Activated CD4-positive, alpha-beta T cell treated with anti-CD3 and anti-CD28 coated beads, Interleukin-2, amount 50 U/mL, for 24 hours (primary cell): ENCODE data around the gene EBF3.

Experiments
- DNase-seq, 2 donors: peaks; one replicate each; pipeline ENCODE4 v3.0.0-alpha.2; 2020; ENCODE audit warnings: low read depth in 1 of 2, low spot score in 1 of 2

The EBF3 gene

GRCh38 chr10:129912166-129912917 is 51.7 kb downstream of the EBF3 start:
- no peak for DNase-seq

GRCh38 chr10:129911451-129912165 is 52.5 kb downstream of the EBF3 start:
- no peak for DNase-seq

- no peak for DNase-seq
These were observed 53.2 kb downstream of the EBF3 start for GRCh38 chr10:129910861-129911260.

GRCh38 chr10:129909531-129910256 is 54.4 kb downstream of the EBF3 start:
- DNase-seq, result no peak

- DNase-seq, result no peak
These were observed 55.0 kb downstream of the EBF3 start for GRCh38 chr10:129909080-129909479.

- no peak for DNase-seq
These were observed 55.7 kb downstream of the EBF3 start for GRCh38 chr10:129908406-129908805.

- no peak for DNase-seq
These were observed 58.5 kb downstream of the EBF3 start for GRCh38 chr10:129905553-129905952.

GRCh38 chr10:129904323-129904722 is 59.8 kb downstream of the EBF3 start:
- DNase-seq, result no peak

- no peak for DNase-seq
These were observed 62.6 kb downstream of the EBF3 start for GRCh38 chr10:129901389-129902006.

GRCh38 chr10:129900825-129901224 is 63.2 kb downstream of the EBF3 start:
- no peak for DNase-seq

GRCh38 chr10:129899276-129900130 is 64.6 kb downstream of the EBF3 start:
- DNase-seq, result no peak

GRCh38 chr10:129898706-129899268 is 65.3 kb downstream of the EBF3 start:
- no peak for DNase-seq

GRCh38 chr10:129897871-129898626 is 66.0 kb downstream of the EBF3 start:
- DNase-seq, result no peak

GRCh38 chr10:129896860-129897200 is 67.2 kb downstream of the EBF3 start:
- DNase-seq, result no peak

GRCh38 chr10:129896136-129896859 is 67.8 kb downstream of the EBF3 start:
- DNase-seq, result no peak

- DNase-seq, result no peak
These were observed 68.3 kb downstream of the EBF3 start for GRCh38 chr10:129895811-129896135.

GRCh38 chr10:129894698-129895097 is 69.4 kb downstream of the EBF3 start:
- DNase-seq, result no peak

- DNase-seq, result no peak
These were observed 70.7 kb downstream of the EBF3 start for GRCh38 chr10:129893104-129894089.
